Lower lobe of right lung (tissue), 2 donors: ENCODE data around the gene SMAD1. TPM values are rescaled to one million over a fixed set of nuclear protein-coding genes. Genes with fewer than 3 reads are reported as not detected.

Source experiments
- ATAC-seq, 2 donors: fragments of 200-7000 bp; cut with Tn5 transposase; one replicate each; pipeline ENCODE4 v1.9.1; 2020 to 2022; ENCODE audit warnings: mild to moderate bottlenecking in 2 of 2, moderate library complexity in 2 of 2
- DNase-seq: peaks from one replicate; pipeline ENCODE4 v3.0.0-alpha.2; 2020
- H3K27ac ChIP-seq: fragments of 200-600 bp; one replicate; pipeline ENCODE4 v1.8.0; 2022
- H3K27me3 ChIP-seq: fragments of 200-600 bp; one replicate; pipeline ENCODE4 v1.8.0; 2022; ENCODE audit warnings: low read depth
- H3K36me3 ChIP-seq: fragments of 200-600 bp; one replicate; pipeline ENCODE4 v1.8.0; 2022; ENCODE audit warnings: mild to moderate bottlenecking
- H3K4me1 ChIP-seq: fragments of 200-600 bp; one replicate; pipeline ENCODE4 v1.8.0; 2022
- H3K4me3 ChIP-seq: fragments of 200-600 bp; one replicate; pipeline ENCODE4 v1.8.0; 2022; ENCODE audit warnings: mild to moderate bottlenecking
- H3K9me3 ChIP-seq: fragments of 200-600 bp; one replicate; pipeline ENCODE4 v1.8.0; 2022
- CTCF ChIP-seq: fragments of 200-600 bp; IDR thresholded peaks from one replicate; pipeline ENCODE4 v1.8.0; 2022; ENCODE audit warnings: antibody characterized with exemption, mild to moderate bottlenecking
- intact Hi-C: fragments of 100-400 bp; cut with DNase I; formaldehyde crosslinking; loops from one replicate; pipeline ENCODE4 v1.11.0; 2022
- total RNA-seq: library from RNA; stranded (reverse); fragmentation: NEBNext Ultra II Directional; extraction: Animal tissue kit (Norgen Biotek cat#: 25700); gene quantifications from one replicate; pipeline ENCODE4 v1.2.1, GENCODE V29; 2021
- donor health status: DM: no; HTN: yes; CAD: no; lungs with severe emphysema.

The SMAD1 gene
- total RNA-seq, 1 donor from 2014 or later: 15.8 TPM

- no peak for TF ChIP-seq CTCF
- H3K36me3 ChIP-seq: no peaks in the 10 kb centered on the region
- peaks cover 10% of the 10 kb centered on the region for H3K4me1 ChIP-seq
- no peak overlapping the region for H3K27ac ChIP-seq
- intact Hi-C loops: no loop called here
- no peak for ATAC-seq
- H3K9me3 ChIP-seq: no peaks in the 10 kb centered on the region
- no peak for DNase-seq
- no peaks in the 10 kb centered on the region for H3K27me3 ChIP-seq
- no peak overlapping the region for H3K4me3 ChIP-seq
Measured at GRCh38 chr4:145536044-145536443, 54.4 kb downstream of the SMAD1 start.

- DNase-seq (no peak), ATAC-seq (no peak)
- intact Hi-C loops: no loop called here
- Histone ChIP-seq H3K36me3 (peaks cover 5% of the 10 kb centered on the region), H3K4me1 (peaks cover 10% of the 10 kb centered on the region), H3K27ac (no peak overlapping the region), H3K27me3 (no peaks in the 10 kb centered on the region), H3K9me3 (no peaks in the 10 kb centered on the region), H3K4me3 (no peak overlapping the region)
- no peak for TF ChIP-seq CTCF
Measured at GRCh38 chr4:145538596-145538995, 56.9 kb downstream of the SMAD1 start.

DNA sequence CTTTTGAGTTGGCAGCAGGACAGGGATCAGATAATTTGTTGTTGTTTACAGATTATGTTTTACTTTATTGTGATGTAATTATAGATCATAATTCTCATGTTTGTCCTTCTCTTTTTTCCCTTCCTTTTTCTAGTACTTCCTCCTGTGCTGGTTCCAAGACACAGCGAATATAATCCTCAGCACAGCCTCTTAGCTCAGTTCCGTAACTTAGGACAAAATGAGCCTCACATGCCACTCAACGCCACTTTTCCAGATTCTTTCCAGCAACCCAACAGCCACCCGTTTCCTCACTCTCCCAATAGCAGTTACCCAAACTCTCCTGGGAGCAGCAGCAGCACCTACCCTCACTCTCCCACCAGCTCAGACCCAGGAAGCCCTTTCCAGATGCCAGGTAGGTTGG lies 58.0 kb downstream of the SMAD1 start:
- no peak for TF ChIP-seq CTCF
- intact Hi-C loops: no loop called here

GRCh38 chr4:145540235-145540634 lies 58.6 kb downstream of the SMAD1 start:
- Histone ChIP-seq H3K4me3 (no peak overlapping the region), H3K27ac (no peak overlapping the region), H3K36me3 (peaks cover 5% of the 10 kb centered on the region), H3K4me1 (peaks cover 10% of the 10 kb centered on the region), H3K27me3 (no peaks in the 10 kb centered on the region), H3K9me3 (no peaks in the 10 kb centered on the region)
- DNase-seq: no peak
- intact Hi-C loops: no loop called here
- TF ChIP-seq CTCF: no peak
- no peak for ATAC-seq

More for the DNA sequence above, 58.0 kb downstream of the SMAD1 start:
- Histone ChIP-seq H3K27me3 (no peaks in the 10 kb centered on the region), H3K27ac (no peak overlapping the region), H3K4me3 (no peak overlapping the region), H3K4me1 (peaks cover 10% of the 10 kb centered on the region), H3K9me3 (no peaks in the 10 kb centered on the region), H3K36me3 (peaks cover 5% of the 10 kb centered on the region)
- ATAC-seq (no peak), DNase-seq (no peak)

DNA sequence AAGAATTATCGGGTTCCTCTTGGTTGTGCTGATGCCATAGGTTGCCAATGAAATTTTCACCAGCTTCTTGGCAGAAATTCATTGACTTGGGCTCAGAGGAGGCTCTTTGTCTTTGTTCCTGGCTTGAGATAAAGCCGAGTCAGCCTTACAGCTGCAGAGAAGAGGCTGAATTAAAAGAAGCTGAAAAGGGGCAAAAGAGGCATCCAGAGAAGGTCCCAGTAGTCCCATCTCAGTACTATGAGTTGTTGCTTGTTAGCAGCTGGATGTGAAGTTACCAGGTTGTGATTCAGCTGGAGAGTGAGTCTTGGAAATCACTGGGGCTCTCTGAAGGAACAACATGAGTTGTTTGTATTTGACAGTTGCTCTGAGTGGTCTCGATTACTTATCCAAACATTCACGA lies 59.7 kb downstream of the SMAD1 start:
- Histone ChIP-seq H3K27me3 (no peaks in the 10 kb centered on the region), H3K4me3 (no peak overlapping the region), H3K27ac (no peak overlapping the region), H3K36me3 (peaks cover 5% of the 10 kb centered on the region), H3K4me1 (peaks cover 18% of the 10 kb centered on the region), H3K9me3 (no peaks in the 10 kb centered on the region)
- intact Hi-C loops: no loop called here
- DNase-seq: no peak
- ATAC-seq: no peak
- TF ChIP-seq CTCF: no peak

DNA sequence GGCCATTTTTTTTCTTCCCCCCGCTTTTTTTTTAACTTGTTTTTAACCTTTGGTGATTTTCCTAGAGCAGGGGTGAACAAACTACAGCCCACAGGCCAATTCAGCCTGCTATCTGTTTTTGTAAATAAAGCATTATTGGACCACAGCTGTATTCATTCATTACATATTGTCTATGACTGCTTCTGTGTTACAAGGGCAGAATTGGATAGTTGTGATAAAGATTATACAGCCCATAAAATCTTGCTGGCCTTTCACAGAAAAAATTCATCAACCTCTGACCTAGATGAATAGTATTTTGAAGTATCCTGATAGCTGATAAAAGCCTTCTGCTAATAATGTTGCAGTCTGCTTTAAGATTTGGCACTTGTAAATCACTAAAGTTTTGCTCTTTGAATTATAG lies 63.4 kb downstream of the SMAD1 start:
- Histone ChIP-seq H3K9me3 (no peaks in the 10 kb centered on the region), H3K27ac (no peak overlapping the region), H3K4me1 (peaks cover 12% of the 10 kb centered on the region), H3K36me3 (peaks cover 10% of the 10 kb centered on the region), H3K27me3 (no peaks in the 10 kb centered on the region), H3K4me3 (no peak overlapping the region)
- ATAC-seq: no peak
- no peak for TF ChIP-seq CTCF
- intact Hi-C loops: no loop called here
- no peak for DNase-seq
